BJ (cell line): Measurements from ENCODE around the gene WDR13. TPM values are rescaled to one million over a fixed set of nuclear protein-coding genes. Genes with fewer than 3 reads are reported as not detected.
A peak's percentile ranks its signal among the peaks of the same experiment; 100 is the strongest.

Source experiments
- CTCF ChIA-PET: fragments of 350-600 bp; formaldehyde crosslinking; extraction: SDS; loops from one replicate; lab custom pipeline; 2021; ENCODE audit warnings: antibody characterized with exemption, inconsistent platforms; lab: Yijun Ruan, JAX
- POLR2A ChIA-PET: fragments of 300-600 bp; sonication (Branson Sonifier 250); formaldehyde crosslinking; extraction: SDS; loops from one replicate; lab custom pipeline; 2021; ENCODE audit warnings: antibody characterized with exemption; lab: Charles Lee
- DNase-seq: peaks from one replicate; pipeline ENCODE4 v3.0.0-alpha.2; 2011; ENCODE audit warnings: low read depth
- H3K27me3 ChIP-seq: 2 replicates; pipeline ENCODE4 v1.6.0; 2011; ENCODE audit warnings: low read length; ENCODE audit not compliant: control insufficient read depth, insufficient read depth
- H3K36me3 ChIP-seq: 2 replicates; pipeline ENCODE4 v1.5.1; 2011; ENCODE audit warnings: low read length; ENCODE audit not compliant: control insufficient read depth, insufficient read depth
- H3K4me3 ChIP-seq: 2 replicates; pipeline ENCODE4 v1.5.1; 2011; ENCODE audit warnings: low read depth, mild to moderate bottlenecking, control low read depth, low read length
- CTCF ChIP-seq: IDR thresholded peaks from 2 replicates; pipeline ENCODE4 v1.5.1; 2011; ENCODE audit warnings: low read depth, mild to moderate bottlenecking, control low read depth, inconsistent platforms, low read length, moderate library complexity; ENCODE audit not compliant: insufficient read depth
- polyA plus RNA-seq: library from polyadenylated mRNA; depleted of rRNA; stranded (reverse); fragments of >200 nt; gene quantifications from 2 replicates; pipeline ENCODE4 v1.2.3, GENCODE V29; 2011

The WDR13 gene
- polyA plus RNA-seq, 1 experiment = 119 TPM

- H3K4me3 ChIP-seq = peak overlapping the region; percentile 72
- TF ChIP-seq CTCF = no peak
- no peaks in the 10 kb centered on the region for H3K27me3 ChIP-seq
- DNase-seq = no peak
- ChIA-PET CTCF (no interaction called here), POLR2A (no interaction called here)
- H3K36me3 ChIP-seq = peaks cover 19% of the 10 kb centered on the region
Measured at GRCh38 chrX:48575642-48576041, 21.6 kb upstream of the WDR13 start.

GRCh38 chrX:48576108-48576507 lies 21.2 kb upstream of the WDR13 start:
- peaks cover 19% of the 10 kb centered on the region for H3K36me3 ChIP-seq
- H3K27me3 ChIP-seq = no peaks in the 10 kb centered on the region
- DNase-seq = no peak
- ChIA-PET CTCF (no interaction called here), POLR2A (no interaction called here)
- no peak for TF ChIP-seq CTCF
- H3K4me3 ChIP-seq = peak overlapping the region; percentile 72

- Histone ChIP-seq H3K36me3 (peaks cover 19% of the 10 kb centered on the region), H3K4me3 (no peak overlapping the region), H3K27me3 (no peaks in the 10 kb centered on the region)
- DNase-seq = no peak
- no peak for TF ChIP-seq CTCF
- CTCF ChIA-PET = no interaction called here
- POLR2A ChIA-PET = interaction anchor here (0.6 kb wide), 1 partner anchor 742 kb away, joined by 4 read pairs; no protein-coding TSS in a partner anchor
Measured at GRCh38 chrX:48578661-48579128, 18.6 kb upstream of the WDR13 start.

- CTCF ChIA-PET = no interaction called here
- DNase-seq = no peak
- TF ChIP-seq CTCF = no peak
- POLR2A ChIA-PET = interaction anchor here (0.6 kb wide), 1 partner anchor 743 kb away, joined by 4 read pairs; no protein-coding TSS in a partner anchor
- Histone ChIP-seq H3K36me3 (peaks cover 19% of the 10 kb centered on the region), H3K27me3 (no peaks in the 10 kb centered on the region), H3K4me3 (no peak overlapping the region)
Measured at GRCh38 chrX:48579259-48579658, 18.0 kb upstream of the WDR13 start.

- peaks cover 16% of the 10 kb centered on the region for H3K36me3 ChIP-seq
- H3K27me3 ChIP-seq = no peaks in the 10 kb centered on the region
- ChIA-PET CTCF (interaction anchor here (1.2 kb wide), 1 partner anchor 41 kb away, joined by 3 read pairs; the partner anchor contains the start of gene TBC1D25), POLR2A (no interaction called here)
- no peak overlapping the region for H3K4me3 ChIP-seq
- no peak for DNase-seq
- no peak for TF ChIP-seq CTCF
Measured at GRCh38 chrX:48580662-48581061, 16.6 kb upstream of the WDR13 start.
